Upper lobe of left lung (tissue), 6 donors: ENCODE measurements around the gene MIGA2. TPM values are rescaled to one million over a fixed set of nuclear protein-coding genes. Genes with fewer than 3 reads are reported as not detected.

Experiments used
- ATAC-seq, 2 donors: fragments of 200-7000 bp; cut with Tn5 transposase; one replicate each; pipeline ENCODE4 v1.9.1; 2022; ENCODE audit warnings: mild to moderate bottlenecking in 2 of 2, moderate library complexity in 2 of 2; ENCODE audit not compliant: low FRiP score in 2 of 2
- DNase-seq, 2 donors: peaks; one replicate each; pipeline ENCODE4 v3.0.0-alpha.2; 2019 to 2020
- H3K27ac ChIP-seq, 4 donors: fragments of 200-600 bp; sonication (generic); one replicate each; pipeline ENCODE4 v1.5.1; 2016 to 2019
- H3K27me3 ChIP-seq, 4 donors: fragments of 200-600 bp; sonication (generic); one replicate each; pipeline ENCODE4 v1.5.1; 2017 to 2019
- H3K36me3 ChIP-seq, 4 donors: fragments of 200-600 bp; sonication (generic); one replicate each; pipeline ENCODE4 v1.5.1; 2016 to 2019
- H3K4me1 ChIP-seq, 4 donors: fragments of 200-600 bp; sonication (generic); one replicate each; pipeline ENCODE4 v1.5.1; 2018 to 2019
- H3K4me3 ChIP-seq, 4 donors: fragments of 200-600 bp; sonication (generic); one replicate each; pipeline ENCODE4 v1.5.1; 2017 to 2019; ENCODE audit warnings: mild to moderate bottlenecking in 2 of 4, moderate library complexity in 1 of 4
- H3K9me3 ChIP-seq, 4 donors: fragments of 200-600 bp; sonication (generic); one replicate each; pipeline ENCODE4 v1.5.1; 2018 to 2019
- EP300 ChIP-seq, 4 donors: sonication (generic); formaldehyde crosslinking; IDR thresholded peaks; one replicate each; pipeline ENCODE4 v1.5.1; 2017; ENCODE audit warnings: antibody characterized with exemption in 4 of 4, control low read depth in 2 of 4
- POLR2A ChIP-seq, 4 donors: fragments of 450-650 bp; IDR thresholded peaks; one replicate each; pipeline ENCODE4 v1.5.1; 2016 to 2017; ENCODE audit warnings: antibody characterized with exemption in 4 of 4, mild to moderate bottlenecking in 2 of 4
- POLR2AphosphoS5 ChIP-seq, 2 donors: sonication (generic); formaldehyde crosslinking; IDR thresholded peaks; one replicate each; pipeline ENCODE4 v1.5.1; 2017; ENCODE audit warnings: antibody characterized with exemption in 2 of 2
- WGBS, 2 donors: methylation state at CpG; one replicate each; pipeline ENCODE4 v1.1.5; 2017 to 2018; 5-methylcytosine and 5-hydroxymethylcytosine counted together
- total RNA-seq, 6 donors: library from RNA; depleted of rRNA in 4 of 6; stranded (reverse); fragments of >200 nt in 4 of 6; gene quantifications; one replicate each; pipeline versions ENCODE4 v1.1.0 to v1.2.1, GENCODE V29; 2016 to 2021
- TF ChIP-seq, protein P1 (sequence below), 6 experiments: fragments of 450-650 bp in 4 of 6; fragments of 200-600 bp in 2 of 6; sonication (generic) in 2 of 6; IDR thresholded peaks; one replicate each; pipeline ENCODE4 v1.5.1; 2016 to 2019; ENCODE audit warnings: antibody characterized with exemption in 6 of 6
- donor health status: DM: no; HTN: no; CAD: no; lungs with moderate emphysema.
- donor health status: DM: no; HTN: yes; CAD: no; lungs with severe emphysema.

MIGA2 gene
- total RNA-seq, 6 donors from 2014 or later, result 18.6 to 95.3 (median 28.6) TPM

DNA sequence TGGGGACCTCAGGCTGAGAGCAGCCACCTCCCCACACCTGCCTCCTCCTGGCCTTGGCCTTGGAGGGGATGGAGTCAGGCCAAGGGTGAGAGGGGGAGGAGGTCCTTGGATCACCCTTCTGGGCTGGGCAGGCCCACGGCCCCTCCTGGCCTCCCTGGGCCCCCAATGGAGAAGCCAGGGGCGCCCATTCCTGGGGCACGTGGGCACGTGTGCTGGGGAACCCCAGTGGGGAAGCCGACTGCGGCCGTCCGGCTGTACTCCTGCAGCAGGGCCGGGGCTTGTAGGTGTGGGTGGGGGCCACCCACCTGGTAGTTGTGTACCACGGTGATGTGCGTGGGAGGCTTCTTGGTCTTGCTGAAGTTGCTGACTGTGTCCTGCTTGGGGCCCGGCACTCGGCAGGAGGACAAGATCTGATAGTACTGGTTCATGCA, 65.7 kb downstream of the MIGA2 start:
- peaks cover 0 to 33% (median 11%) of the 10 kb centered on the region in 4 donors for H3K36me3 ChIP-seq

GRCh38 chr9:129102791-129103594, 66.6 kb downstream of the MIGA2 start:
- WGBS, 2 donors, result 64 to 77% methylated on average over 8 to 11 of the region's 14 CpGs
- Histone ChIP-seq H3K9me3 (no peaks in the 10 kb centered on the region), H3K4me3 (no peak overlapping the region), H3K36me3 (peaks cover 0 to 33% (median 15%) of the 10 kb centered on the region in 4 donors), H3K27me3 (no peaks in the 10 kb centered on the region), H3K27ac (no peak overlapping the region), H3K4me1 (no peaks in the 10 kb centered on the region)
- TF ChIP-seq, protein P1, sequence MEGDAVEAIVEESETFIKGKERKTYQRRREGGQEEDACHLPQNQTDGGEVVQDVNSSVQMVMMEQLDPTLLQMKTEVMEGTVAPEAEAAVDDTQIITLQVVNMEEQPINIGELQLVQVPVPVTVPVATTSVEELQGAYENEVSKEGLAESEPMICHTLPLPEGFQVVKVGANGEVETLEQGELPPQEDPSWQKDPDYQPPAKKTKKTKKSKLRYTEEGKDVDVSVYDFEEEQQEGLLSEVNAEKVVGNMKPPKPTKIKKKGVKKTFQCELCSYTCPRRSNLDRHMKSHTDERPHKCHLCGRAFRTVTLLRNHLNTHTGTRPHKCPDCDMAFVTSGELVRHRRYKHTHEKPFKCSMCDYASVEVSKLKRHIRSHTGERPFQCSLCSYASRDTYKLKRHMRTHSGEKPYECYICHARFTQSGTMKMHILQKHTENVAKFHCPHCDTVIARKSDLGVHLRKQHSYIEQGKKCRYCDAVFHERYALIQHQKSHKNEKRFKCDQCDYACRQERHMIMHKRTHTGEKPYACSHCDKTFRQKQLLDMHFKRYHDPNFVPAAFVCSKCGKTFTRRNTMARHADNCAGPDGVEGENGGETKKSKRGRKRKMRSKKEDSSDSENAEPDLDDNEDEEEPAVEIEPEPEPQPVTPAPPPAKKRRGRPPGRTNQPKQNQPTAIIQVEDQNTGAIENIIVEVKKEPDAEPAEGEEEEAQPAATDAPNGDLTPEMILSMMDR (IDR thresholded peaks at IDR 0.05), result peak in 5 of 6 experiments; percentile 22 to 42 (median 30)
- TF ChIP-seq POLR2AphosphoS5 (IDR thresholded peaks at IDR 0.05), result no peak
- DNase-seq (peak in 1 of 2 donors; percentile 43), ATAC-seq (peak; percentile 3 to 58)

More for the DNA sequence above, 65.7 kb downstream of the MIGA2 start:
- Histone ChIP-seq H3K27ac (no peak overlapping the region), H3K4me3 (no peak overlapping the region), H3K4me1 (no peaks in the 10 kb centered on the region), H3K9me3 (no peaks in the 10 kb centered on the region), H3K27me3 (no peaks in the 10 kb centered on the region)
- DNase-seq (peak in 1 of 2 donors; percentile 69), ATAC-seq (no peak)
- TF ChIP-seq POLR2A (IDR thresholded peaks at IDR 0.05) (no peak), POLR2AphosphoS5 (IDR thresholded peaks at IDR 0.05) (no peak), EP300 (IDR thresholded peaks at IDR 0.05) (no peak)
- TF ChIP-seq, protein P1 (IDR thresholded peaks at IDR 0.05), result no peak
- 97 to 100% methylated on average over 2 to 11 of the region's 13 CpGs for WGBS, 2 donors

DNA sequence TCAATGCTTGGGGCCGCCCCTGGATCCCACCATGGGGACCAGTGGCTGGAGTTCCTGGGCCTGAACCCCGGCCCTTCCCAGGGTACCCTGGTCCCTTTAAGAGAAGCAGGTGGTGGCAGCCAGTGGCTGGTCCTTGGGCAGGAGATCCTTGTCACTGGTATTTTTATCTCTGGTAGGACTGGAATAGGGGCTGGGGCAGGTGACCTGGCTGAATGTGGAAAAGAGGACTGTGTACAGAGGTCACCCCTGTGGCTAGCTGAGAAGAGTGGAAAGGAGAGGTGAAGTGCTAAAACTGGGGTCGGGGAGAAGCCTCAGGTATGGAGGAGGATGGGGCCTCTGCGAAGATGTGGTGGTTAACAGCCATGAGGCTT, 67.2 kb downstream of the MIGA2 start:
- H3K9me3 ChIP-seq, result no peaks in the 10 kb centered on the region
- no peaks in the 10 kb centered on the region for H3K4me1 ChIP-seq
- ATAC-seq, result no peak
- TF ChIP-seq EP300 (IDR thresholded peaks at IDR 0.05) (no peak), POLR2A (IDR thresholded peaks at IDR 0.05) (no peak)
- WGBS, 2 donors, result 82 to 93% methylated on average over 2 to 4 of the region's 4 CpGs
- H3K27me3 ChIP-seq, result no peaks in the 10 kb centered on the region
- no peak for DNase-seq
- peaks cover 0 to 27% (median 12%) of the 10 kb centered on the region in 4 donors for H3K36me3 ChIP-seq
- no peak overlapping the region for H3K27ac ChIP-seq
- H3K4me3 ChIP-seq, result no peak overlapping the region

GRCh38 chr9:129104051-129104450, 67.6 kb downstream of the MIGA2 start:
- no peak overlapping the region for H3K27ac ChIP-seq
- 83 to 91% methylated on average over 8 to 11 of the region's 11 CpGs for WGBS, 2 donors
- ATAC-seq (no peak), DNase-seq (no peak)
- TF ChIP-seq EP300 (IDR thresholded peaks at IDR 0.05) (no peak), POLR2AphosphoS5 (IDR thresholded peaks at IDR 0.05) (no peak), POLR2A (IDR thresholded peaks at IDR 0.05) (no peak)
- TF ChIP-seq, protein P1 (IDR thresholded peaks at IDR 0.05), result no peak
- H3K36me3 ChIP-seq, result peaks cover 0 to 27% (median 12%) of the 10 kb centered on the region in 4 donors
- no peak overlapping the region for H3K4me3 ChIP-seq
- no peaks in the 10 kb centered on the region for H3K27me3 ChIP-seq
- H3K9me3 ChIP-seq, result no peaks in the 10 kb centered on the region
- peaks cover 0 to 1% (median under 1%) of the 10 kb centered on the region in 4 donors for H3K4me1 ChIP-seq

- Histone ChIP-seq H3K27me3 (no peaks in the 10 kb centered on the region), H3K4me3 (no peak overlapping the region), H3K36me3 (peaks cover 0 to 27% (median 12%) of the 10 kb centered on the region in 4 donors), H3K9me3 (no peaks in the 10 kb centered on the region), H3K4me1 (peaks cover 11 to 14% (median 12%) of the 10 kb centered on the region in 4 donors), H3K27ac (no peak overlapping the region)
- no peak for ATAC-seq
- WGBS, 2 donors, result 87 to 95% methylated on average over 7 to 17 of the region's 17 CpGs
- DNase-seq, result no peak
- TF ChIP-seq, protein P1 (IDR thresholded peaks at IDR 0.05), result no peak
- TF ChIP-seq POLR2AphosphoS5 (IDR thresholded peaks at IDR 0.05) (no peak), POLR2A (IDR thresholded peaks at IDR 0.05) (no peak), EP300 (IDR thresholded peaks at IDR 0.05) (no peak)
Observed at GRCh38 chr9:129105857-129106694, 69.7 kb downstream of the MIGA2 start.
